HG03457 (cell line): ENCODE results near the gene SLC27A5.
"Not testable (repeated sequence)": the region's sequence is repeated elsewhere in the genome, so short reads cannot be mapped to it uniquely, and the experiment has no call there.

Experiments used
- ATAC-seq: cut with Tn5 transposase; IDR thresholded peaks from one replicate; pipeline ENCODE4 v1.9.1; 2021; ENCODE audit warnings: moderate number of reproducible peaks; ENCODE audit not compliant: unreplicated experiment

SLC27A5 gene

GRCh38 chr19:58550362-58551122, 38.8 kb upstream of the SLC27A5 start:
- no peak for ATAC-seq

DNA sequence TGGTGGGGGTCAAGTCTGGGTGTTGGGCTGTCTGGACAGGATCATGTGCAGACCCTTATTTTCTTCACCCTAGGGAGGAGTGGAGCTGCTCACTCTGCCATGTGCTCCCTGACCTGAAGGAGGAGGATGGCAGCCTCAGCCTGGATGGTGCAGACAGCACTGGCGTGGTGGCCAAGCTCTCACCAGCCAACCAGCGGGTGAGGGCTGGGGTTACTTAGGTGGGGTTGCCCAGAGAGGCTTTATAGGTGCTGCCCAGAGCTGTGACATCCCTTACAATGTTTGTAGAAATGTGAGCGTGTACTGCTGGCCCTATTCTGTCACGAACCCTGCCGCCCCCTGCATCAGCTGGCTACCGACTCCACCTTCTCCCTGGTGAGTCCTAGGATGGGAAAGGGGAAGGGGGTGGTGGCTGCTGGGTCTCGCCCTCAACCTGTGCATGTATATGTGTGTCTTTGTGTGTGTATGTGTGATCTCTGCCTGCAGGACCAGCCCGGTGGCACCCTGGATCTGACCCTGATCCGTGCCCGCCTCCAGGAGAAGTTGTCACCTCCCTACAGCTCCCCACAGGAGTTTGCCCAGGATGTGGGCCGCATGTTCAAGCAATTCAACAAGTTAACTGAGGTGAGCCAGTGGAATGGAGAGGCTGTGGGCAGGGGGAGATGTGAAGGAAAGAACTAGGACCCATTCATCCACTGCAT, 38.0 kb upstream of the SLC27A5 start:
- ATAC-seq: no peak

DNA sequence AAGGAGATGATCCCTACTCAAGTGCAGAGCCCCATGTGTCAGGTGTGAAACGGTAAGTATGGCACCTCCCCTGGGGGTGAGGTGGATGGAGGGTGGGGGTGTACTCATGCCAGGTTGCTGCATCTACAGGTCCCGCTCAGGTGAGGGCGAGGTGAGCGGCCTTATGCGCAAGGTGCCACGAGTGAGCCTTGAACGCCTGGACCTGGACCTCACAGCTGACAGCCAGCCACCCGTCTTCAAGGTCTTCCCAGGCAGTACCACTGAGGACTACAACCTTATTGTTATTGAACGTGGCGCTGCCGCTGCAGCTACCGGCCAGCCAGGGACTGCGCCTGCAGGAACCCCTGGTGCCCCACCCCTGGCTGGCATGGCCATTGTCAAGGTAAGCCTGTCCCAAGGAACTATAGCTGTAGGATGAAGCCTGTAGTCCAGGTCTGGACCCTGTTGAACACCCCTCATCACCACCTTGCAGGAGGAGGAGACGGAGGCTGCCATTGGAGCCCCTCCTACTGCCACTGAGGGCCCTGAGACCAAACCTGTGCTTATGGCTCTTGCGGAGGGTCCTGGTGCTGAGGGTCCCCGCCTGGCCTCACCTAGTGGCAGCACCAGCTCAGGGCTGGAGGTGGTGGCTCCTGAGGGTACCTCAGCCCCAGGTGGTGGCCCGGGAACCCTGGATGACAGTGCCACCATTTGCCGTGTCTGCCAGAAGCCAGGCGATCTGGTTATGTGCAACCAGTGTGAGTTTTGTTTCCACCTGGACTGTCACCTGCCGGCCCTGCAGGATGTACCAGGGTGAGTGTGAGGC, 37.3 kb upstream of the SLC27A5 start:
- no peak for ATAC-seq

DNA sequence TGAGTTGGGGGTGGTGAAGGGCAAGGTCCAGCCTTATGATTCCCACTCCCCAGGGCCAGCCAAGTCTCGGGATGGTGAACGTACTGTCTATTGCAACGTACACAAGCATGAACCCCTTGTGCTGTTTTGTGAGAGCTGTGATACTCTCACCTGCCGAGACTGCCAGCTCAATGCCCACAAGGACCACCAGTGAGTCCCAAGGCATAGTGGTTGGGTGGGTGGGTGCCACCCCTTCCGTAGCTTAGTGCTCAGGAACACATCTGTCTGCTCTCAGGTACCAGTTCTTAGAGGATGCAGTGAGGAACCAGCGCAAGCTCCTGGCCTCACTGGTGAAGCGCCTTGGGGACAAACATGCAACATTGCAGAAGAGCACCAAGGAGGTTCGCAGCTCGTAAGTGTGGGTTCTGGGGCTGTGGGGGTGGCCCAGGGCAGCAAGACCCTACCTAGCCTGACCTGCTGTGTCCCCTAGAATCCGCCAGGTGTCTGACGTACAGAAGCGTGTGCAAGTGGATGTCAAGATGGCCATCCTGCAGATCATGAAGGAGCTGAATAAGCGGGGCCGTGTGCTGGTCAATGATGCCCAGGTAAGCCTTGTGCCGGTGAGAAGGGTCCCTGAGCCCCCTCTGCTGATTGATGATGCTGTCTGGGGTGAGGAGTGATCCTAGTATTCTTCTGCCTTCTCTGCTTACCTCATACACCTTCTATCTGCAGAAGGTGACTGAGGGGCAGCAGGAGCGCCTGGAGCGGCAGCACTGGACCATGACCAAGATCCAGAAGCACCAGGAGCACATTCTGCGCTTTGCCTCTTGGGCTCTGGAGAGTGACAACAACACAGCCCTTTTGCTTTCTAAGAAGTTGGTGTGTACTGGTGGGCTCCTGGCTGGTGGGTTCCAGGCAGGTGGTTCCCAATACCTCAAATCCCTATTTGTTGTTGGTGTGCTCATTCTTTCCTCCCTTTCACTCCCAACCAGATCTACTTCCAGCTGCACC, 35.8 kb upstream of the SLC27A5 start:
- no peak for ATAC-seq

DNA sequence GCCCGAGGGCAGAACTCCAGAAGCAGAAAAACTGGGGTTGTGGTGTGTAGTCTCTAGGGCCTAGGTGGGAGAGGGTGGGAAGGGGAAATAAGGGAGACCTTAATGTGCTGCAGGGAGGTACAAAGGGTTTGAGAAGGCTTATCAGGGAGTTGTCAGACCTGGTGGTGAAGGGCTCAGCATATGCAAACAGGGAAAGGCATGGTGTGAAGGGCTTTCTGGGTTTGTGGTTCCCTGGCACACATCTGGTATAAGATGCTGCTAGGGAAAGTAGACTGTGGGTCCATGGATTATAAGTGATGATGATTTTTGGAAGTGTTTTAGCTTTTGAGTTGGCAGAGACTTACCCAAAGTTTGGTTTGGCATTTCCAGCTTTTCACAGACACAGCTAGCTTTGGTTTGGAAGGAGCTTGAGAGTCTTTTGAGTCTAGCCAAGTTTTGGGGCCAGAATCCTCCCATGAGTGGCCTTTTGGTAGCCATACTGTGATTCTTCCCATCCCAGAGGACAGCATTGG, 34.3 kb upstream of the SLC27A5 start:
- no peak for ATAC-seq

- no peak for ATAC-seq
Observed at GRCh38 chr19:58545286-58546018, 33.7 kb upstream of the SLC27A5 start.

- ATAC-seq: peak; percentile 19
Observed at GRCh38 chr19:58544591-58545285, 32.9 kb upstream of the SLC27A5 start.

- ATAC-seq: peak; percentile 67
Observed at GRCh38 chr19:58543826-58544590, 32.2 kb upstream of the SLC27A5 start, which contains the start of gene TRIM28. TRIM28 (plus strand) TSS chr19:58544064; CDS start chr19:58544758, 694 bp downstream.

GRCh38 chr19:58542641-58543372, 31.0 kb upstream of the SLC27A5 start:
- ATAC-seq: not testable (repeated sequence)

- ATAC-seq: not testable (repeated sequence)
Observed at GRCh38 chr19:58539169-58539559, 27.4 kb upstream of the SLC27A5 start.

- no peak for ATAC-seq
Observed at GRCh38 chr19:58538257-58539168, 26.7 kb upstream of the SLC27A5 start.

DNA sequence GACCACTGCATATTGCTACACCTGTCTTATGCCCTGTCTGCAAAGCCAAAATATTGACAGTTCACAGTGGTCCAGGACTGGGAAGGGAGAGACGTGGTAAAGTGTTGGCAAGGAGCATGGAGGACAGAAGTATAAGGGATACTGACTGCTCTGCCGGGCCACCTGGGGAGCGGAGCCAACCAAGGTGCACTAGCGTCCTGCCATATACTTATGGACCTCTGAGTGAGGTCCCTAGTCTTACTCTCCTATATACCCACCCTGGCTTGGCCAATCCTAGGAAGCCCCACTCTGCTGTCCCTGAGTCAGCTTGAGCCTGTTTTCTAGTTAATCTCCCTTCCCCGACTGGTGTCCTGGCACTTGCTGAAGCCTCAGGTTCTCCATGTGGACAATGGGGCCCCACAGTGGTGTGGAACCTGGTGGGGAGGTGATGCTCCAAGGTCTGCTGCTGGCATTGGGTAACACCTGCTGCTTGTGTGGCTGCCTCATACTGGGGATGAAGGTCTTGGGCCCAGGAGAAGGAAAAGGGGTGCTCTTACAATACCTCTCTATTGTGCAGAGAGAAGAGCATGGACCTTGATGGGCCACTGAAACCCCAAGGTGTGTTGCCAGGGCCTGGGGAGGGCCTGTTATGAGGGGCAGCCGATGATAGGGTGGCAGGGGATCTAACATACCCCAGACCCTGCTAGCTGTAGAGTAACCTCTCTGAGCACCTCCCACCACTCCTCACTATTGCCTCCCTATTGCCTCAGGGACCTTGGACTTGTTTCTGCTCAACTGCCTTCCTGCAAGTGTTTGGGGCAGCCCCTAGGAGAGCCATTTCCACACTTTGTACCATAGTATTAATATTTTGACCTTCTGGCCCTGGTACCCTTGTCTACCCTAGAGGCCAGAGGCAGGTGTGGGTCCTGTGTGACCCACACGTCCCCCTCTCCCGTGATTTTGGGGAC, 25.3 kb upstream of the SLC27A5 start:
- ATAC-seq: no peak

- no peak for ATAC-seq
Observed at GRCh38 chr19:58535857-58536256, 24.1 kb upstream of the SLC27A5 start.

DNA sequence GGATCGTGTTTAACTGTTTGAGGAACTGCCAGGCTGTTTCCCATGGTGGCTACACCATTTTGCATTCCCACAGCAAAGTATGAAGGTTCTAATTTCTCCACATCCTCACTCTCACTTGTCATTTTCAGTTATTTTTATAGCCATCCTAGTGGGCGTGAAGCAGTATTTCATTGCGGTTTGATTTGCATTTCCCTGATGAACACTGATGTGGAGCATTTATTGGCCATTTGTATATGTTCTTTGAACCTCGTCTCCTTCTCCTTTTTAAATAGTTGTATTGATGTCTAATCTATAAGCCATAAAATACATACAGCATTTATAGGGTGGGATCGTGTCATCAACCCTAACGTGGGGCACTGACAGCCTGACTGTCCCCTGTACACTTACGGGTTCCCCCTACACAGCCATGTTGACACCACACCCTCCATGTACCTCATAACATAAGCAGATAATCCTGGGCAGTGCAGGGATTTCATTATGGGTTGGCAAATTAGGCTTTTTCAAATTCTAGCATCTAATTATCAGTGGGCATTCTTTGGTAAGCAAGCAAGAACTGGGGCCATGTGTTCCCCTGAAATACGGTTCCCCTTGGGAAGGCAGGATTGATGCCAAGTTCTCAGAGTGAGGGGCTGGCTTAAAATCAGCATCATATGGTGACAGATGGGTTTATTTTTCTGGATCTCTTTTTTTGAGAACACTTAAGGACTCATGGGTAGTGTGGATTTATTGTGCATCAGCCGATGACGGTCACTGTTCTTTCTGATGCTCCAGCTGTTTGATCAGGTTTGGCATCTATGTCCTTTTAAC, 19.4 kb upstream of the SLC27A5 start:
- no peak for ATAC-seq
